Hematopoietic multipotent progenitor cell (in vitro differentiated cells): Measurements from ENCODE around the gene CGREF1. TPM values are rescaled to one million over a fixed set of nuclear protein-coding genes. Genes with fewer than 3 reads are reported as not detected.

ENCODE experiments used
- DNase-seq, 3 donors: peaks; one replicate each; pipeline ENCODE4 v3.0.0-alpha.2; 2011 to 2015; ENCODE audit warnings: low read depth in 2 of 3, low spot score in 2 of 3
- total RNA-seq: library from RNA; depleted of rRNA; stranded (reverse); fragments of >200 nt; gene quantifications from one replicate; pipeline ENCODE4 v1.2.3, GENCODE V29; 2012

CGREF1 gene
- total RNA-seq, 1 donor = 9.2 TPM

- DNase-seq = peak in 1 of 3 donors; percentile 13
Measured at GRCh38 chr2:27051902-27052645, 66.9 kb downstream of the CGREF1 start.

GRCh38 chr2:27050996-27051901 is 67.7 kb downstream of the CGREF1 start, which contains the start of gene AGBL5:
TSS of gene AGBL5 (plus strand) at chr2:27051668. CDS start at chr2:27052959, 1,291 bp downstream.
- peak; percentile 93 to 95 (median 95) for DNase-seq

Other genes with a start within 250 kb of the CGREF1 start
- gene MAPRE3, start 148.5 kb downstream of the CGREF1 start, total RNA-seq = 3.0 TPM
- gene TMEM214, start 86.2 kb downstream of the CGREF1 start, total RNA-seq = 44.4 TPM
- gene AGBL5, start 67.5 kb downstream of the CGREF1 start, total RNA-seq = 38.0 TPM
- gene OST4, start 47.5 kb downstream of the CGREF1 start, total RNA-seq = 397 TPM
- gene EMILIN1, start 40.5 kb downstream of the CGREF1 start, total RNA-seq = 31.2 TPM
- 4.0 TPM for gene KHK, start 32.4 kb downstream of the CGREF1 start, total RNA-seq
- 1.9 TPM for gene ABHD1, start 4.7 kb upstream of the CGREF1 start, total RNA-seq
- gene PREB, start 15.5 kb upstream of the CGREF1 start, total RNA-seq = 55.2 TPM
- under 0.01 TPM for gene PRR30, start 20.3 kb upstream of the CGREF1 start, total RNA-seq
- gene TCF23, start 29.9 kb upstream of the CGREF1 start, total RNA-seq = not detected
- gene ATRAID, start 92.9 kb upstream of the CGREF1 start, total RNA-seq = 131 TPM
- 60.1 TPM for gene SLC5A6, start 93.1 kb upstream of the CGREF1 start, total RNA-seq
- gene CAD, start 98.2 kb upstream of the CGREF1 start, total RNA-seq = 63.0 TPM
- gene SLC30A3, start 143.9 kb upstream of the CGREF1 start, total RNA-seq = under 0.01 TPM
- not detected for gene DNAJC5G, start 156.3 kb upstream of the CGREF1 start, total RNA-seq
- under 0.01 TPM for gene TRIM54, start 163.3 kb upstream of the CGREF1 start, total RNA-seq
- 2.2 TPM for gene UCN, start 189.3 kb upstream of the CGREF1 start, total RNA-seq
- gene MPV17, start 204.0 kb upstream of the CGREF1 start, total RNA-seq = 85.4 TPM
- 43.4 TPM for gene GTF3C2, start 237.6 kb upstream of the CGREF1 start, total RNA-seq